Activated CD8-positive, alpha-beta memory T cell treated with anti-CD3 and anti-CD28 coated beads for 24 hours (primary cell): Measurements from ENCODE around the gene FBXW8.

ENCODE experiments used
- DNase-seq: peaks from one replicate; pipeline ENCODE4 v3.0.0-alpha.2; 2020

The FBXW8 gene

DNA sequence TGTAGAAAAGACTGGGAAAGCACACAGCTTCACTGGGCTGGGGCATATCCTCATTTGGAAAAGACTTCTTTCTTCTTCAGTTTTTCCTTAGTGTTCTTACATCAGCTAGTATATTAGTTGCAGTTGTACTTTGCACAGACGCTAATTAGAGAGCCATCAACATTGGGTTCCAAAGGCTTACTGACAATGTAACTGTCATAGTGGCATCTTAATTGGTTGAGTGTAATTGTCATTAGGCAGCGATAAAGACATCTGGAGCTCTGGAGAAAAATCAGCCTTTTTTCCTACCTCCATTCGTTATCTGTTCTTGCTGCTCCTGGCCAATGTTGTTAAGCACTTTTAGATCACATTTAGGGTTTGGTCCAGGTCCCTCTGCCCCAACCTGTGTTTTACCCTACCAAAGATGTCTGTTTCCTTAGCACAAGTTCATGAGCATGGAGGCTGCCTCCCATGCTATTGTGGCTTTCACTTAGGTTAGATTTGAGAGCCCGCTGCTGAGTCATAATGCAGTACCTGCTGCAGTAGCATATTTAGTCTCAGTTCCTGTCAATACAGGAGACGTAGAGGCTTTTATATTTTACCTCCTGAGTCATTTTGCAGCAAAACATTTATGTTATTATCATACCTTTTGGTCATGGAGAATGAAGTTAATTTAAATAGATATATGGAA, 49.2 kb downstream of the FBXW8 start:
- DNase-seq, result no peak

DNA sequence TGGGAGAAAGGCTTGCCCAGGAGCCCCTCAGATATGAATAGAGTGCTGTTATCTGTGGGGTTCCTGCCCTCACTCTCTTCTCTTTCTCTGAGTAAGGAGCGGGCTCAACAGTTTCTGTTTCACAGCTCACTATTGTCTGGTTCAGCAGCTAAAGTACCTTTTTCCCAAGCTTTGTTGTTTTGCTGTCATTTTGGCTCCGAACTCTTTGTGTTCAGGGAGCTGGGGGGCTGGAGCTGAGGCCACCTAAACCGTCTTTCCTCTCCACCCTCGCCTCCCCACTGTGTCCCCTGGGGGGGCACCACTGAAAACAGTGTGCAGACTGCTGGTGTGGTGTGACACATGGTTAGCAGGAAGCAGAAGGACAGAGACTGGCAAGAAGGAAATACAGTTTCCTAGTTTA, 51.4 kb downstream of the FBXW8 start:
- no peak for DNase-seq

DNA sequence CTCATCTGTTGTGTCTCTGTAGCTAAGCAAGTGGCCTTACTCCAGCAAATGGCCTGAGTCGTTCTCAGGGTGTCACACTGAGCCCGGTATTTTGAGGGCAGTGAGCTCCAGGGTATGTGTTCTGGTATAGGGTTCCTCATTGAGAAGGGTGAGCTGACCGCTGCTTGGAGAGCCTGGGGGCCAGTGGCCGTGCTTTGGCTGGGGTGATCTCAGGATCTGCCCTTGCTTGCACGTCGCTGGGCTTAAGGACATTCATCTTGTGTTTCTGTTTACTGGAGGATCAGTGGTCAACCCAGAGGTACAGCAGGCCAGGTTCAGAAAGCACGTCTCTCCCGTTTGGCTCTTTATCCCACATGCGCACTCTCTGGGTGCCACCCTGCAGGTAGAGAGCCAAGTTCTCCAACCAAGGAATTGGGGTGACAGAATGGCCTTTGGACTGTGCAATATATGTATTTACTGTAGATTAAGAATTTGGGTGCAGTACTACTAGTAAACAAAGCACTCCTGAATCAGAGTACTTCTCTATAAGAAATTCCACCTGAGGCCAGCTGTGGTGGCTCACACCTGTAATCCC, 52.1 kb downstream of the FBXW8 start:
- no peak for DNase-seq

DNA sequence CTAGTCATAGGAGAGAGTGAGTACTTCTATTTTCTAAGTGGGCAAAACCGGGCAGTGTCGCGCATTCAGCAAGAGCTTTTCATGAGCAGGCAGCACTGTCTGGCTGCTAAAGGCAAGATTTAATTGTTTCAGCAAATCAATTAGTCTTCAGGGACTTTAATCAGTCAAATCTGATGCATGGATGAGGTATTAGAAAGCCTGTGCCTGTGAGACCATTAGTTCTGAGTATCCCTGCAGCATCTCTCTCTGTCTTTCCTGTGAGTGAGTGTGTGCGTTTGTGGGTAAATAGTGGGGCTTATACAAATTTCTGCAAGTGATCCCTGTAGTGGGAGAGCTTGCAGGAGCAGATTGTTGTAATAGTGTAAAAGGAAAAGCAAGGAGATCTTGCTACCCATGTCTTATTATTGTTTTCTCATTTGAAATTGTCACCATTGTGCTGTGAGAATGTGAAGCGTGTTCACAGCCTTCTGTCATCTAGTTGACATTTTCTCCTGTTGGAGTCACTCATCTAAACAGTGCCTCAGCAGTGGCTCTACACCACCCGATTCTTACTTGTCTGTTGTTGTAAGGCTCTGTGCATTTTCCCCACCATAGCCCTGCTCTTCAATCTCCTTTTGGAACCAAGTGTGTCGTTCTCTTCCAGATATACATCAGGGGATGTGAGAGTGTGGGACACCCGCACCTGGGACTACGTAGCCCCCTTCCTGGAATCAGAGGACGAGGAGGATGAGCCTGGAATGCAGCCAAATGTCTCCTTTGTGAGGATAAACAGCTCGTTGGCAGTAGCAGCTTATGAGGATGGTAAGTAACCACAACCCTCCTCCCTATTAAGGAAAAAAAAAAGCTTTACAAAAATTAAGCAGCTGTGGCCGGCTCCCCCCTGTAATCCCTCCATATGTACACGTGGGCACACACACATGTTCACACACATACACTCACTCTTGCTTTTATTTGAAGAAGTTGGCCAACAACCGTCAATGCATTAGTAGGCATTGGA, 53.6 kb downstream of the FBXW8 start:
- DNase-seq, result no peak

DNA sequence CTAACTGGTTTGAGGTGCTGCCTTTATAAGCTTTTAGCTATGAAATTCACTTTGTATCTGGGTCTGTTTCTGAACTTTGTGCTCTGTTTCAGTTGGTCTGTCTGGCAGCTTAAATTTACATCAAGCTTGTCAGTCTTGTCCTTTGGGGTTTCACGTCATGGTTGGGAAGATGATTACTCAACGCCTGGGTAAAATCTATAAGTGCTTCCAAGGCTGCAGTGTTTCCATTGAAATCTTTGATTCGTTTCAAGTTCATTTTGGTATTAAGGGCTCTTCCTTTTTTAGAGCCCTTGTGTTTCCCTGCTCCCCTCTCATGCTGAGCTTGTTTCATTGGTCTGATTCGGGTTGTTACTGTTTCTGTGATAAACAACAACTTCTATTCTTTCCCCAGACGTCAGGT, 58.2 kb downstream of the FBXW8 start:
- DNase-seq, result no peak

DNA sequence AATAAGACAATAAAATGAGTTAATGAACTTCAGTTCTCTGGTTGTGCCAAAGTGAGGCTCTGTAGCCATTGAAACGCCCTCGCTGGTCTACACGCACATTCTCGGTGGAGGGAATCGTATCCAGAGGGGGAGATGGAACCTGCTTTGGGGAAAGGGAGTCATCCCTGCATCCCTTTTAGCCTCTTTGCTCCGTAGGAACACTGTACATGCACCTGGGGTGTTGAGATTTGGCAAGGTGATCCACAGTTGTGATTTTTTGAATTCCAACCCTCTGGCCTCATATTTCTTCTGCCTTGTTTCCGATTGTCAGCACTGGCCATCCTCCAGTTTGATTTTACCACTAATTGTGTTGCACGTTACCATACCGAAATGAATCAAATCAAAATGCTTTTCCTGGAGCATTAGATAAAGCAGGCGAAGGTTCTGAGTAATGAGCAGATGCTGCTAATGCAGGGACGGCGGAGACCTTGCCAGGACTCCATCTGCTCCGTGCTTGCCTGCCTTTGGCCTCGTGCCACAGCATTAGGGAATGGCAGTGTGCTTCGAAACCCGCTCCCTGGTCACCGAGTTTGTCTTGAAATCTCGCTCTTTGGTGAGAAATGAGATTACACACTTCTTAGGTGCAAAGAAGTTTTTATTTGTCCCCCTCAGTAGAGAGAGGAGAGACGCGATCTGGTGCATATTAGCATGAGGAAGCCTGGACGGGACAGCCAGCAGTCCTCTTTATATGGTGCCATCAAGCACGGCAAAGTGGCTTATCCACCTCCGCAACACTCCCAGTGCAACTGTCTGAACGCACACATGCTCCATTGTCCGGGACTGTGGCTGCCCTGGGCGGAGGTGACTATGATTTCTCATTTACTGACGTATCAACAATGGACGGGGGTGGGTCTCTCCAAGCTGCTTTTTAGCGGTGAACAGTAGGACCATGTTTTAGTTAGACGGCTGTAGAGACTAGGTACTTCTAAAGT, 59.1 kb downstream of the FBXW8 start:
- DNase-seq, result no peak

DNA sequence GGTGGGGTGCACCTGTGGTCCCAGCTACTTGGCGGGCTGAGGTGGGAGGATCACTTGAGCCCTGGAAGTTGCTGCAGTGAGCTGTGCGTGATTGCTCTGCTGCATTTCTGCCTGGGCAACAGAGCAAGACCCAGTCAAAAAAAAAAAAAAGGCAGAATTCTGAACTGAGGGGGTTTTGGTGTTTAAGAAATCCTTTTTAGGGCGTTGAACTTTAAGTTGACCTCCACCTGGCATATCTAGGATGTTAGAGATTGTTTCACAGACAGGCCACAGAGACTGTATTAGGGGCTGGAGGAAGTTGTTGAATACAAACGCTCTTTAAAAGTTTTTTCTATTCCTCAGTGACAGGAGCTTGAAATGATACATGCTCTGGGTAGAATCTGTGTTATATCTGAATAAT, 60.5 kb downstream of the FBXW8 start:
- no peak for DNase-seq

DNA sequence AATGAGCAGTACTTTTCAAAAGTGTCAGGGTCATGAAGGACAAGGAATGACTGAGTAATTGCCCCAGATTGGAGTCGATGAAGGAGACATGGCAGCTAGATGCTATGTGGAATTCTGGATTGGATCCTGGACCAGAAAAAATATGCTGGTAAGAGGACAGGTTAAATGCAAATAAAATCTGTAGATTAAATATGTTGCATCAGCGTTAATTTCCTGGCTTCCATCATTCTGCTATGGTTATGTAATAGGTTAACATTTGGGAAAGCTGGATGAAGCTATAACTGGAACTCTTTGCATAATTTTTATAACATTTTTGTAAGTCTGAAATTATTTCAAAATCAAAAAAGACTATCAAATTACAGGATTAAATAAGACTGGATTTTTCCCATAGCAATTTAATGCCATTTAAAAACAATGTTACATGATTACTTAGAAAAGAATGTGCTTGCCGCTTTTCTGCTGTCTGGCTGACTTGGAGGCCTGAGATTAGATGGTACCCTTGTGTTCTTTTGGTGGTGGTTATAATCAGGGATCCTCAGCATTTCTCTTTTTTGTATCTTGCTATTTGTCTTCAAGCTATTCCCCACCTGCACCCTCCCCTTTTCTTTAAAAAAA, 65.1 kb downstream of the FBXW8 start:
- DNase-seq, result no peak

DNA sequence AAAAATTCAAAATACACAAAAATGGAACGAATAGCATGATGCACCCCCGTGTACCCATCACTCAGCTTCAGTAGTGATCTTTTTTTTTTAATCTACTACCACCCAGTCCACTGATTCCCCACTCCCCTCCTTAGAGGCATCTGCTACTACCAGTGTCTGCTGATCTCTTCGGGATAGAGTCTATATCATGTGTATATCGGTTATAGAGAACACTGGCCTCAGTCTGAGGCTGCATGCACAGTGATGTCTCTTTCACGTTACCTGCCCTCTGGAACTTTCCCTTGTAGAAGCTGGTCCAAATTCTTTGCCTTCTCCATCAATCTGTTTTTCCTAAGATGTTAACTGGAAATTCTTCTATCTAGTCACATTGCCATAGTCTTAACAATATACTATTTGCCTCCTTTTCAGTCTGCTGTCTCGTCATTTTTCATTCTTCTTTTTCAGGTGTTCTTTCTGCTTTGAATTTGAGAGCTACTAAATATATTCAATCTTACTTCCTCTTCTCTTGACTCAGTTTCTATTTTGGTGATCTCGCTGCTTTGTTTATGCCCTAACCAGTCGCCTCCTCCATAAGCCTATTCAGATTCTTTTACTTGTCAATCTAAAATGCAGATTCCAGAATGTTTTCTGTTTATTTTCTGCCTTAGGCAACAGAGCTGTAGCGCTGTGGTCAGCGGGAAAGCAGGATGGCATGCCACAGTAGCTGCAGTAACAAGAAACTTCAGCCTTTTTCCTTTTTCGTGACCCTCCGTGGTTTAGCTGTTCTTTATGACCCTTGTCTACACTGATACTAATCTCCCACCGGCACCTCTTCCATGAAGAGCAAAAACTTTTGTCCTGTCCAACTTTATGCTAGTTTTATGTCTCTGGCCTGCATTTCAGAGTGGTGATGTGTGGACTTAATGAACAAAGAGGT, 67.0 kb downstream of the FBXW8 start:
- DNase-seq, result no peak

DNA sequence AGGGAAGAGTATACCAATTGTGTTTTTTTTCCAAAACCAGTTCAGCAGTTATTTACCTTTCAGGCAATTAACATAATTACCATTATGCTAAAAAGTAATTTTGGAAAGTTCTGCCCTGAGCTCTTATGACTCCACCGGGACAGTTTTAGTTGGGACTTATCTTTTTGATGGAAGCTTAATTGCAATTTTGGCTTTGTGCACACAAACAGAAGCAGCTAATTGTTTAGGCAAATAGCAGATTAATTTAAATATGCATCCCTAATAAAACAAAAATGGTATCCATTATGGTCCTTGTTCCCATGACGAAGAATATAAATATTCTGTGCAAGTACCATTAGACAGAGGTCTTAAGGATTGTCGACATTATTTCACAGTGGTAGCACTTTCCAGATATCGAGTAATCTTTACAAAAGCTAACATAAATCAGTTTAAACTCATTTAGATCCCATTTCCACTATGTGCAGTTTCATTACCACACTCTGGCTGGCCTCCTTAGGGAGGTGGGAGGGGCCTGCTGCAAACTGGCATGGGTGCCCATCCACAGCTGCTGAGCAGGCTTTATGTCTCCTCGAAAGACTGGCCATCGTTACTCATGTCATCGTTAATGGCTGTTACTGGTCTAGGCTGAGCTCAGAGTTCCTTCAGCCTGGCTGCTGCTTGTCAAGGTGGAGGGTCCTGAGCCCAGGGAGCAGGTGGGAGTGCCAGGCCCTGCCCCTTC, 68.2 kb downstream of the FBXW8 start:
- DNase-seq, result no peak

DNA sequence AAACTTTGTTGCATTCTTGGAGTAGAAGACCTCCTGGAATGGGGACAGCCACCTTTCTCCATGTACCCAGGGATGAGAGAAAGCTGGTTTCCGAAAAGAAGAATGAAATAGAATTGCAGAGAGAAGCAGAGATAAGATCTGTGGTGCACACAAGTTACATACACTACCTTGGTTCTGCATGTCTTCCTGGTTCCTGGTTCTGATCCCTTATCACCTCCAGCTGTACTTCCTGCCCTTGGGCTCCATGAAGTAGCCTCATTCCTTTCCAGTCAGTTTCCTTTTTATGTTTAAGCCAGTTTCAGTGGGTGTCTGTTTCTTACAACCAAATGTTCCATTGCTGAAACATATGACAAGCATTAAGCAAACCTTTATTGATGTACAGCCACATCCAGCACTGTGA, 69.3 kb downstream of the FBXW8 start:
- DNase-seq, result no peak

DNA sequence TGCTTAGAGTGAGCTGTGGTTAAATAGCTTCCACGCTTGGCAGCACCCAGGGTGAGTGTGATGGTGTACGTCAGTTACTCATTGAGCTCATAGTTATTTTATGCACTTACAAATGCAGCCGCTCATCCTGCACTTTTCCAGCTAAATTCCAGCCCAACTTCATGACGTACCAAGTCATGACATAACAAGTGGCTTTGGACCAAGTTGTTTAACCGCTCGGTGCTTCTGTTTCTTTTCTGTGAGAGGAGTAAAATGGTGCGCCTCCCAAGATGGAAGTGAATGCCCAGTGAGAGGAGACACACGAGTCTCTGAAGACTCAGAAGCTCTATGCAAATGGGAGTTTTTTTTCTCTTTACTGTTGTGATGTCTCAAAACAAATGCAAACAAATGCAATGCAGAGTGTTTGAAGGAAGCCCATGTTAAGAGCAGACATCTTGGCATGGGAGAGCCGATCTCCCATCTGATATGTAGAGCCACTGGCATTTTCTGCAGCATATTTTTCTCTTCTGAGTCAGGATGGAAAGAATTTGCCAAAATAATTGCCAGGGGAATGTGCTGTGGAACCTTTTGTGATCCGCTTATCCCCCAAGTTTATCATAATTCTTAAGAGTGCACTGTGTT, 72.2 kb downstream of the FBXW8 start:
- DNase-seq, result no peak

DNA sequence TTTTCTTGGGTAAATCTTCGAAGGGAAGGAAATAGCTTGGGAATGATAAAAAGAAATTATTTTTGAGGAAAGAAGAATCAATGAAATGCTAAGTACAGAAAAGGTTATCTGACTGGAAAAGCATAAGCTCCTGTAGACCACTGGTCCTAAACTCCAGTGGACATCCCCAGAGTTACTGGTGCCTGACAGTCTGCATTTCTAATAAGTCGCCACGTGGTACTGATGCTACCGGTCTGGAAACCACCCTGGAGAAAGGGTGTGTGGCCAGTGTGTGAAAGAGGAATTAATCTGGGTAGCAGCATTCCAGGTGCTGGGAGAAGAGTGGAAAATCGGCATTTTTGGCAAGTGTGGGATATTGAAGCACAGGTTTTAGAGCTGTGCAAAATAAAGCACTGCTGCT, 73.3 kb downstream of the FBXW8 start:
- no peak for DNase-seq

DNA sequence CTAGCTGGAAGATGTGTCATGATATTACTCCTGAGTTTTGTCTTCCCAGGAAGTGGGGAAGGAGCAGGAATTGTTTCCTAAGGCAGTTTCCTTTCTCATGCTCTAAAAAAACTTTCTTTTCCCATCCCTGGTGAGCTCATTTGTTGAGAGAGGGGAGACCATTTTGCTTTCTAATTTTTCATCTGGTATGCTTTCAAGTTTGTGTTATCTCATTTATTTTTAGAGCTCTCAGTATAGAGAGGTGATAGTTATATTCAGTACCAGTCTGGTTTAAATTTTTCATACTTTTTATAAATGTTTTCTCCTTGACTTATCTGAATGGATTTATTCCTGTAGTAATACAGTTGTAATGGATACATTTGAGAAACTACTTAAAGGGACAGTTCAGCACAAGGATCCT, 79.6 kb downstream of the FBXW8 start:
- DNase-seq, result no peak

DNA sequence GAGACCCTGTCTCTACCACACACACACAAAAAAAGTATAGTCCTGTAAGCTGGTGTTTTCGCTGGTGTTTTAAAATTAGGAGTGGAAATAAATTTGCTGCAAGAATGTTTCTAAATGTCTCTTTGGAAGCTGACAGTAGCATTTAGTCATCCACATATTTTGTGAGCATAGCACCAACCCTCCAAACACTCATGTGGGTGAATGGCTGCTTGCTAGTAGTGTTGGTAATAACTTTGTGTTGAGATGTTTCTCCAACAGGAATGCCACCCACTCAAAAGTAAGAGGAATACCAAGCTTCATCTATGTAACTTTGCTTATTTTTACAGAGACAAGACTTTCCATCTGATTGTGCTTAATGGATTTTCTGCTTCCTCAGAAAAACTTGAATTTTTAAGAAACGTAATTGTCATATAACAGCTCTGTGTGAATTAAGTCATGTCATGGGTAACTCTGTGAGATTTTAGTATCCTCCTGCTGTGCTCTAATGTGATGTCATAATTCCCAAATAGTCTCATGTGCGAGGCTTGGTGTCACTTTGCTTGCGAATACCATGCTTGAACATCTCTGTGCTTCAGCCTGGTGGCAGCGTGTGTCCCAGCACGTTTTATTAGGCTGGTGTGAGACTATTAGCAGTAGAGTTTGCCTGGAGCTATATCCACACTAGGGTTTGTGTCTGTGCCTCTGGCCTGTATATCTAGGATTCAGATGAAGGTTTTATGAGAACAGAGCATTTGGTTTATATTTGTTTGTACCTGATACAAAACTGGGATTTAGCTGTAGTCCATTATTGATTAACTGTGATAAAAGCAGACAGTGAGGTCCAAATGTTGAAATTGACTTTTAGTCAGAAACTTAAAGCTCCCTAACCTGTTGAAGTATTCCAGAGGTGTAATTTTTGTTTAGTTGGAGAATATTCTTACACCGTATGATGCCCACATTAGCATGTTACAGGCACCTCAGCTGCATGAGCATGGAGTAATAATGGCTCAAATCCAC, 80.5 kb downstream of the FBXW8 start:
- DNase-seq, result no peak

DNA sequence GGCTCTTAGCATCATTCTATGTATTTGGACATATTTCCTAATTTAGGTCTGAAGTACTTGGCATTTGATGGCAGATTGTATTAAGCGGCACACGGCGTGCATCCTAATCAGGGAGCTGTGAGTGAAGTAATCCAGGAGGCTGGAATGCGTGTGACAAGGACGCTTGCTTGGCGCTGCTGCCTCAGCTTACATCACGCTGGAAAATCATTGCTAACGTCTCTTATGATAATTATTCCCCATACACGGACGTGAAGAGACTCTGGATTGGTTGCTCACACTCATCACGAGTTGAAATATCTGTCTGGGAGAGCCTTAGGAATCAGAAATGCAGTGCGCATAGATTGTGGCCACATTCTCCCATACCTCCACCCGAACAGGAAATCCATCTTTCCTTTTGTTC, 85.3 kb downstream of the FBXW8 start:
- no peak for DNase-seq

DNA sequence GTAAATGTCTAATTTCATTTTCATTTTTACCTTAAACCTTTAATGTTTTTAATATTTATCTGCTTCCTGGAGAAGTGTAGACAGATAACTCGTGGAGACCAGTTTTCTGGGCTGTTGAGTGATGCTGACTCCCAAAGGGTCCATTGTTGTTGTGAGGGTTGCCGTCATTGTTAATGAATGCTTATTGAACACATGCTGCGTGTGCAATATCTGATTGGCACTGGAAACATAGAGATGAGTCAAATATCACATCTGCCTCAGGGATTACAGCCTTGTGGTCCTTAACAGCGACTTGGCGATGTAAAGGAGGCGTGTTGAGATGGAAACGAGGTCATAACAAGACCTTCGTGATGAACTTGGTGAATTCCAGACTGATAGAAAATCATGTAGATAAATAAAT, 85.9 kb downstream of the FBXW8 start:
- no peak for DNase-seq

DNA sequence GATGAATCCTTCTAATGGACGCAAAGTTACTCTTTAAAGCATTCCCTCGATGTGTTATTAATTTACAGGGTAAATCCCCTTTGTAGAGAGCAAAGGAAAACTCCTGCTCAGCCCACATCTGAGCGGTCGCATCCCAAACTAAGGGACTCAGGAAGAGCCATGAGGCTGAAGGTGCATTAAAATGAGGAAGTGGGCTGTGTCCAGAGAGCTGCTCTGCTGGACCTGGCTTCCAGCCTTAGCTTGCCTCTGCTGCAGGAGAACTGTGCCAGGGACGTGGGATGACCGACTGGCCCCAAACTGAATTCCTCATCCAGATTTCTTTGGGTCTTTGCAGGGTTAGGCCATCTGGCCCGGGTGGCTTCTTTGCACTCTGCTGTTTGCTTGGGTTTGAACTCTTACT, 88.3 kb downstream of the FBXW8 start:
- no peak for DNase-seq

DNA sequence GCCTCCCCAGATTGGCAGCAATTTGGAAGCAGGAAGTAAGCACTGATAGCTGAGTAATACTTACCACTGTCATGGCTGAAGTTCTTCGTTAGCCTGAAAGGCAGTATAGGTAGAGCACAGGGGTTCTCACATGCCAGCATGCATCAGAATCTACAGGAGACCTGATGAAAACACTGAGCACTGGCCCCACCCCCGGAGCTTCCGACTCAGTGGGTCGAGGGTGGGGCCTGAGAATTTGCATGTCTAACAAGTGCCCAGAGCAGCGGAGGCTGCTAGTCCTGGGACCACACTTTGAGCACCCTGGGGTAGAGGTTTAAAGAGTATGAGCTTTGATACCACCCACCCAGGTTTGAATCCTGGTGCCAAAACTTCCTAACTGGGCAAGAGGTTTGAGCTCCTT, 89.6 kb downstream of the FBXW8 start:
- DNase-seq, result no peak
